RWPE1 (cell line): ENCODE data around the gene NEDD9.

ENCODE experiments used
- CTCF ChIA-PET: fragments of 350-600 bp; sonication (Branson Sonifier 250); formaldehyde crosslinking; extraction: SDS; loops from one replicate; lab custom pipeline; 2021; lab: Yijun Ruan, JAX
- POLR2A ChIA-PET: fragments of 400-600 bp; formaldehyde crosslinking; extraction: SDS; loops from one replicate; lab custom pipeline; 2020; ENCODE audit warnings: antibody characterized with exemption; ENCODE audit not compliant: low non-redundant PET; lab: Yijun Ruan, JAX
- DNase-seq: peaks from one replicate; pipeline ENCODE4 v3.0.0; 2012; ENCODE audit warnings: low spot score
- H3K27ac ChIP-seq: fragments of 450-650 bp; 2 replicates; pipeline ENCODE4 v1.5.1; 2017
- TF ChIP-seq, protein P1 (sequence below): fragments of 450-650 bp; conservative IDR thresholded peaks from 2 replicates; pipeline ENCODE4 v1.5.1; 2017; ENCODE audit warnings: low read depth, mild to moderate bottlenecking

The NEDD9 gene

DNA sequence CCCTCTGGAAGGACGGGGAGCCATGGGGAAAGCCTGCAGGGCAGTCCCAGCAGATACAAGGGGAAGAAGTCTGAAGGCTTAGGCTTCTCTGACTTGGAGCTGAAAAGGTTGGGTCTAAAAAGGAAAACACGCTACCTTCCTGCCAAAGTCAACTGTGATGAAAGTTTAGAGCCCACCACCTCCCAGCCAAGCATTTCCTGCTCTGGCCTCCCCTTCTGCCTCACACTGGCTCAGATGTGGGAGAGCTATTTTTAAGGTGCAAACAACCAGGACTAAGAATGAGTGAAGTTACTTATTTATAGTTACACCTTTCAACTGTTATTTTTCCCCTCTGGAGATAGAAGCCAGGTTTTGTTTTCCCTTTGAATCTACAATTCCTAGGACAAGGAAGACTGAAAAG lies 21.2 kb downstream of the NEDD9 start:
- TF ChIP-seq, protein P1, sequence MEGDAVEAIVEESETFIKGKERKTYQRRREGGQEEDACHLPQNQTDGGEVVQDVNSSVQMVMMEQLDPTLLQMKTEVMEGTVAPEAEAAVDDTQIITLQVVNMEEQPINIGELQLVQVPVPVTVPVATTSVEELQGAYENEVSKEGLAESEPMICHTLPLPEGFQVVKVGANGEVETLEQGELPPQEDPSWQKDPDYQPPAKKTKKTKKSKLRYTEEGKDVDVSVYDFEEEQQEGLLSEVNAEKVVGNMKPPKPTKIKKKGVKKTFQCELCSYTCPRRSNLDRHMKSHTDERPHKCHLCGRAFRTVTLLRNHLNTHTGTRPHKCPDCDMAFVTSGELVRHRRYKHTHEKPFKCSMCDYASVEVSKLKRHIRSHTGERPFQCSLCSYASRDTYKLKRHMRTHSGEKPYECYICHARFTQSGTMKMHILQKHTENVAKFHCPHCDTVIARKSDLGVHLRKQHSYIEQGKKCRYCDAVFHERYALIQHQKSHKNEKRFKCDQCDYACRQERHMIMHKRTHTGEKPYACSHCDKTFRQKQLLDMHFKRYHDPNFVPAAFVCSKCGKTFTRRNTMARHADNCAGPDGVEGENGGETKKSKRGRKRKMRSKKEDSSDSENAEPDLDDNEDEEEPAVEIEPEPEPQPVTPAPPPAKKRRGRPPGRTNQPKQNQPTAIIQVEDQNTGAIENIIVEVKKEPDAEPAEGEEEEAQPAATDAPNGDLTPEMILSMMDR: no peak
- ChIA-PET CTCF (interaction anchor here (0.5 kb wide), 1 partner anchor 1108 kb away, joined by 3 read pairs; no protein-coding TSS in a partner anchor), POLR2A (no interaction called here)
- H3K27ac ChIP-seq: no peak overlapping the region
- DNase-seq: no peak

DNA sequence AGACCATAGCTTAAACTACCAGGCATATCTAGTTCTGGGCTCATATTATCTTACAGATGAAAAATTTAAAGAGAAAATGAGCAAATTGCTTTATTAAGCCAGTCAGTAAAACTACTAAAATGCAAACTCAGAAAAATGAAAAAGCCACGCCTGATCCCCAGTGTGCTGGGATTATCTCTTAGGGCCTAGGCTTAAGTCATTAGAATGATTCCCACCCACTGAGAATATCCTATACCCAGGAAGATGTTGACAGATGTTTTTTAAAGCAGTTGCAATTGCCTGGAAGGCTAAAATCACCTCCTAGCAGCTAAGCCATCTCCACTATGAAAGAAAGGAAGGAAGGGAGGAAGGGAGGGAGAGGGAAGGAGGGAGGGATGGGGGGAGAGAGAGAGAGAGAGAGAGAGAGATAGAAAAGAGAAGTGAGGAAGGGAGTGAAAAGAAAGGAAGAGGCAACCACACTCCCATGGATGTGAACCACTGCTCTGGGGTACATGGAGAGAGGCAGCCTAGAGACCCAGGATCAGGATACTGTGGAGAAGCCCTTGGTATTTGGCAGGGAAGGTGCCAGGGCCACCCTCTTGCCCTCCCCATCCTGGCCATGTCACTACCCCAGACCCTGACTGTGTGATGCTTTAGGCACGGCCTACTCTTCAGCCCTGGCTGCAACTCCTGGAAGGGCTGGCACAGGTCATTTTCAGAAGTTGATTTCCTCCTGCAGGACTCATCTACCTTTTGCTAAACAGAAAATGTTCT lies 21.9 kb downstream of the NEDD9 start:
- CTCF ChIA-PET: interaction anchor here (0.5 kb wide), 1 partner anchor 1109 kb away, joined by 3 read pairs; no protein-coding TSS in a partner anchor
- no peak overlapping the region for H3K27ac ChIP-seq

DNA sequence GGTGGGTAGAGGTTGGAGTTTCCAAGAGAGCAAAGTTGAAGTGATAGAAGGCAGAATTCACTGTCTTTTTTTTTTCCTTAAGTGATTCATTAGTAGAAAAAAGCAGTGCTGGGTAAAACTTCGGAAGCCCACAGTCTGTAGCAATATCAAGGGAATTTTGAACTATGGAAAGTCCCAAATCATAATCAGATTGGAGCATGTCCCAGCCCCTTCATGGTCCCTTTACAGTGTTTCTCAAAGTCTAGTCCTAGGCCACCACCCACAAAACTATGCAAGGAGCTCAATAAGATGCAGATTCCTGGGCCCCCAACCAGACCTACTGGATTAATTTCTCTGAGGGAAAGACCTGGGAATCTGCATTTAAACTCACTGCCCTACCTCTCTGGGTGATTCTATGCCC lies 22.6 kb downstream of the NEDD9 start:
- ChIA-PET CTCF (no interaction called here), POLR2A (no interaction called here)
- TF ChIP-seq, protein P1: no peak
- no peak for DNase-seq
- no peak overlapping the region for H3K27ac ChIP-seq

More for the DNA sequence above, 21.9 kb downstream of the NEDD9 start:
- DNase-seq: no peak
- TF ChIP-seq, protein P1: no peak
- POLR2A ChIA-PET: no interaction called here

DNA sequence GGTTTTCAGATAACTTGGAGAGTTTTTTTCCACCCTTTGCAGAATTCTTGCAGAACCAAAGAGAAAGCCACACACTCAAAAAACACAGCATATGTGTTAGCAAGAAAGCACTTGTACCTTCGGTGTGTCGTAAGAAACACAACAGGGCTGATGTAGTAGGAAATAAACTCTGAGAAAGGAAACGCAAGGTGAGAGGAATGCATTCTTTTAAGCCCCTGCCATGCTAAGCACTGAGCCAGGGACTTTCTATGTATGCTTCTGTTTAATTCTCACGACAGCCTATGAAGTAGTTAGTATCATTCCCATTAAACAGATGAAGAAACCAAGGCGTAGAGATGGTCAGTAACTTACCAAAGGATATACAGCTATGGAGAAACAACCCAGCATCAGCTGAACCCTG lies 23.1 kb downstream of the NEDD9 start:
- ChIA-PET POLR2A (no interaction called here), CTCF (no interaction called here)
- H3K27ac ChIP-seq: no peak overlapping the region
- no peak for DNase-seq
- TF ChIP-seq, protein P1: no peak

DNA sequence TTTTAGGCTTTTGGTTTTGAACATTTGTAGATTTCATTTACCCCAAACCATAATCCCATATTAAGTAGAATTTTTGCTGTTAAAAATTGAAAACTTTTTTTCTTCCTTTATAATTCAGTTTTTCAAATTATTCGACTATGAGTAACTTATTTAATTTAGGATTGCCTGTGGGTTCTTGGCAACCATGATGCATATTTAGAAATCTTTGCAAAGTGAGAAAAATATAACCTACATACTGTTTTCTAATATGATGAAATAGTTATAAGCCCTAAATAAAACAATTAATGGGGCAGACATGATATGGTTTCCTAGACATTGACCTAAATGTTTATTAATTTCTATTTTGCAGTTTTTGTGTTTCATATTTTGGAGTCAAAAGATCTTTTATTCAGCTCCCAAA lies 23.6 kb downstream of the NEDD9 start:
- TF ChIP-seq, protein P1: no peak
- DNase-seq: no peak
- POLR2A ChIA-PET: no interaction called here
- H3K27ac ChIP-seq: no peak overlapping the region
- CTCF ChIA-PET: no interaction called here

DNA sequence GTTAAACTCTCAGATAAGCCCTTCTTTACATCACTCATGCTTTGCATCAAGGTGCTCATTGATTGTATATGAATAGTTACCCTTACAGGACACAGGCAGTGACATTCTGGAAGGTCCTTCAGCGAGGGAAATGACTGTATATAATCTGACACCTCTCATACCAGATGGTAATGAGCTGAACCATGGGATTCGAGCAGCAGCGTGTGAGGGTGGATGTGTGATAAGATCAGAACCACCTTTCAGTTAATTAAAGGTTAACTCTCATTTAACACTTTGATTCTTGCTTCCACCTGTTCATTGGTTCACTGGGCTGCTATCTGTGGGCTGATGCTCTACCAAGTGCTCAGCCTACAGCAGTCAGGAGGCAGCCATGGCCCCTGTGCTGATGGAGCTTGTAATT lies 24.2 kb downstream of the NEDD9 start:
- H3K27ac ChIP-seq: no peak overlapping the region; the same call in 1 of the 2 replicates
- TF ChIP-seq, protein P1: no peak
- ChIA-PET CTCF (interaction anchor here (0.7 kb wide), 1 partner anchor 254 kb away, joined by 3 read pairs; no protein-coding TSS in a partner anchor), POLR2A (no interaction called here)
- DNase-seq: no peak
